ENCODE data around the gene GIGYF2.

GIGYF2 gene

DNA sequence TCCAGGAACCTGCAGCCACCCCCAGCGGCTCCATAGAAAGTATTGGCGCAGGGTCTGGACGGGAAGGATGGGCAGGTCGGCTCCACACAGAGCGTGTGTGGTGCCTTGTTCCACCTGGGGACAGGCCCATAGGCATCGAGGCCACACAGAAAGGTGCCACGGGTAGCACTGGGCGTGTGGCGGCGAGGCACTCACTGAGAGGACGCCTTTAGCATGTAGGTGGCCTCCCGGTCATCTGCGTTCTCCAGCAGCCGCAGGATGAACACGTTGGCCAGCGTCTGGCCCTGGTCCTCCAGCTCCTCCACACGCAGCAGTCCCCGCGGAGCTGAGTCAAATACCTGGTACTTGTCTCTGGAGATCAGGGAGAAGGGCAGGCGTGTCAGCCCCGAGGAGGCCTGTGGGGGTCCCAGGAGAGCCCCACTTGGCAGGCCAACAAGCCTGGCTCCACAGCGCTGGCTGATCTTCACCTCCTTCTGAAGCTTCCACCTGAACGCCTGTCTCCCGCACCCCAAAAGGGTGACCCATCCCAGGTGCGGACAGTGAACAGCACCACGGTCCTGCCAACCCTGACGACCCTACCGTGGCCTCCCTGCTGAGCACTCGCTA lies 186.1 kb downstream of the GIGYF2 start:
- no peak for DNase-seq

- DNase-seq: no peak
Observed at GRCh38 chr2:232884001-232884421, 186.9 kb downstream of the GIGYF2 start.

DNA sequence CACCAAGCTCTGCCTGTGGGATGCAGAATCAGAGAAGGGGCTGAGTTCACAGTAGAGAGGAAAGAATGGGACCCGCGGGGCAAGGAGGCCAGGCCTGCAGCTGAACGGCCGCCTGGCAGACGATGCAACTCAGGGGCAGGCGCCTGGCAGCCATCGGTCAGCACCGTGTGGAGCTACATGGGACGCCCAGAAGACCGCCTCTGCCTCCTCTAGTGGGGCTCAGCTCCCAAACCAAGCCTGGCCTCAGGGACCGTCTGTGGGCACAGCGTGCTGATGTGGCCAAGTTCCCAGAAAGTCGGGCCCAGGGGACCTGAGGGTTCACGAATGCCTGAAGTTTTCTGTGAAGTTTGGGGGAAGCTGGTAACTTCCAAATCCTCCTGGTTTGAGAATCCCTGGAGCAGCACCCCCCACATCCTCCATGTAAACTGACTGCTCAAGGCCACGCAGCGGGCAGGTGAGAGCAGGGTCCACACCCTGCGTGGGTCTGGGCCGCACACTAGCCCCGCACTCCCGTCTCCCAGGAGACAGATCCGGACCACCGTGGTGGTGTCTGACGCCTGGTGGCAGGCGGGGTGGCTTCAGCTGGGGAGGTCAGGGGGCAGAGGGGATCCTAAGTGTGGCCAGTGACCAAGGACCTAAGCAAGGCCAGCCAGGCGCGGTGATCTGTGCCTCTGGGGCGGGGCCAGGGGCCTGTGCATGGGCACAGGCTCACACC lies 187.6 kb downstream of the GIGYF2 start:
- DNase-seq: no peak

GRCh38 chr2:232885264-232885961 lies 188.3 kb downstream of the GIGYF2 start:
- DNase-seq: no peak

DNA sequence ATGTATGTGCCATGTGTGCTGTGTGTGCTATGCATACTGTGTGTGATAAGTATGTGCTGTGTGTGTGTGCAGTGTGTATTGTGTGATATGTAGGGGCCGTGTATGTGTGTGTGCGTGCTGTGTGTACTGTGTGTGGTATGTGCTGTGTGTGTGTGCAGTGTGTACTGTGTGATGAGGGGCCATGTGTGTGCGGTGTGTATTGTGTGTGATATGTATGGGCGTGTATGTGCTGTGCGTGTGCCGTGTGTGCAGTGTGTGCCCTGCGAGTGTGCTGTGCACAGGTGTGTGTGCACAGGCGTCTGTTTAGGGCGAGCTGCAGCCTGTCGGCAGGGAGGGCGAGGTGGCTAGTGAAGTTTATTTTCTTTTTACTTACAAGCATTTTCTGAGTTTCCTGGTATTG lies 189.0 kb downstream of the GIGYF2 start:
- no peak for DNase-seq

DNA sequence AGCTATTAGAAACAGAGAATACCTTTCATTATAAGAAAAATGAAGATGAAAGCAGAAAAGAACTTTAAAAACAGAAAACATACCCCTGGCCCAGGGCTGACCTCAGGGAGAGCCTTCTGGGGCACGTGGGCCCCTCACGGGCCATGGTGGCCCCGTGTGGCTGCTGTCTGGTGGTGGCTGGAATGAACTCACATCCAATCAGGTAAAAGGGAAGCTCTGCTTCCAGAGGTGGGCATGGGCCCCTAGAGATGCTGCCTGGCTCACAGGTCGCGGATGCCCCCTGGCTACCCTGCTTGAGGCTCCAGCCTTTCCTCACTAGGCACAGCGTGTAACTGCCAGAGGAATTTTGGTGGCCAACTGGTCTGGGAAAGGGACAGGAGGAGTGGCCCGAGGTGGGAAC lies 189.5 kb downstream of the GIGYF2 start:
- no peak for DNase-seq

DNA sequence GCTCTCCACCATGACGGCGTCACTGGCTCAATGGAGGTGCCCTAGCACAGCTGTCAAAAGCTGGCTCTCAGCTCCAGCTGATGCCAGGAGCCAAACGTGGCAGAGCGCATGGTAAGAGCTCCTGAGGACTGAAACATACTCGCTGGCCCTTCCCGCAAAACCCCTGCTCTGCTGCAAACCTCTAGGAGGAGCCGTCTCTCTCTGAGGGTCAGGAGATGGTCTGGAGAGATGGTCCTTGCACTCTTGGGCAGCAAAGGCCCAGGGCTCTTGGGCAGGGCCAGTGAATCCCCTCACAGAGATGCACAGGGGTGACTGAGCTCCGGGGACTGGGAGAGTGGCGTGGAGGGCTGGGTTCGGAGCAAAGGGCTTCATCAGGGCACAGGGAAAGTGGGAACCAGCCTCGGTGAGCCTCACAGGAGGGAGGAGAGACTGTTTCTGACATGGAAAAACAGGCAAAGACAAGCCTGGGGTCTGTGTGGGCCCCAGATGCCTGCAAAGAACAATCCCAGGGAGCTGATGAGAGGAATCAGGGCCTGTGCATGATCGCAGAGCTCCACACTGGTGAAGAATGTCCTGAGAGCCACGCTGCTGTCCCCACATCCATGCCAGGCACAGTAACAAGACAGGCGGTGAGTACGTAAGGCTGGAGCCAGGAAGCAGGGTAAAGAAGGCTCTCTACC lies 190.2 kb downstream of the GIGYF2 start:
- DNase-seq: no peak

DNA sequence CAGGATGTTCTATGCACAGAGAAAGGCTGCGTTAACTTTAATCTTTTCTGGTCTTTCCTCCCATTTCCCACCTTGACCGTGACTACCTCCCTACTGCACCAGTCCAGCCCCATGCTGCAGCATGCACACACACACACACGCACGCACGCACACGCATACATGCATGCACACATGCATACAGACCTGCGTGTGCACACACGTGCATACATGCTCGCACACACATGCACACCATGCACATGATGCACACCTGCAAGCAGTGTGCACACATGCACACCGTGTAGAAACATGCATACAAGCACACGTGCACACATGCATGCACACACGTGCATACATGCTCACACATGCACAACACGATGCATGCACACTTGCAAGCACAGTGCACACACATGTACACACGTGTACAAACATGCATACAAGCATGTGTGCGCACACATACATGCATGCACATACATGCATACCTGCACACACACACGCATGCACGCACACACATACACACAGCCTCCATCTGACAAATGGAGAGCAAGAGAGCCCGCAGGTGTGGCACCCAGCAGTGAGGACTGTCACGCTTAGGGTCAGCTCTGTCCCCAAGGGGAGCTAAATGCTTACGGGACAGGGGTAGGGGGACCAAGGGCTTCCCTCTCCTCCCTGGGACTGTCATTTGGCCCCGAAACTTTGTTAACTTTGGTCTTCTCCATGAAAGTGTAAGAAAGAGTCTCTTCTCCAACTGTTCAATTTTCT lies 191.1 kb downstream of the GIGYF2 start:
- no peak for DNase-seq

DNA sequence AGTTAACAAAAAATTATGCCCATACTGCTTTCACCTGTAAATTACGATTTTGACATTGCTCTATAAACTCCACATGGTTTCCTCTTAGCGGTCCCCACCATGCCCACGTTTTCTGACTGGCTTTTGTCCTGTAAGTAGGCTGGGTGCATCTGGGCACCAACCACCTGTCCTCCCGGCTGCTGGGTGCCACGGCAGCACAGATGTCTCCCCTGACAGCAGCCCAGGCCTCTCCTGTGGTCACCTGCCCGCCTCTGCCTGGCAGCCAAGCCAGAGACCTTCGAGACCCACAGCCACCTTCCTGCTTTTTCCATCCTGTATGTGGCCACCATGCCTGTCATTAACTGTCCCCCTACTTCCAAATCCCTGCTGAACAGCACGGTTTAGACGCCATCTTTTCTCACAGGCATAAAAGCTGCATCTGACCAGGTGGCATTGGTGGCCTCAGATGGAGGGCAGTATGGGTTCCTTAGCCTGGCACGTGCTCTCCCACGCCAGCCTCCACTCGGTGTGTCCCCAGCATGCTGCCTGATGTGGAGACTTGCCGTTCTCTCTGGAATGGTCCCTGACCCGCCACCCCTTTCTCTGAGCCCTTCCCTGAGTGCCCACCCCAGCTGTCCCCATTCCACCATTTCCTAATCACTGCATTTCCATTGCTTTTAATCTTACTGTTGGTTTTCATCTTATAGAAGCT lies 191.9 kb downstream of the GIGYF2 start:
- DNase-seq: no peak

DNA sequence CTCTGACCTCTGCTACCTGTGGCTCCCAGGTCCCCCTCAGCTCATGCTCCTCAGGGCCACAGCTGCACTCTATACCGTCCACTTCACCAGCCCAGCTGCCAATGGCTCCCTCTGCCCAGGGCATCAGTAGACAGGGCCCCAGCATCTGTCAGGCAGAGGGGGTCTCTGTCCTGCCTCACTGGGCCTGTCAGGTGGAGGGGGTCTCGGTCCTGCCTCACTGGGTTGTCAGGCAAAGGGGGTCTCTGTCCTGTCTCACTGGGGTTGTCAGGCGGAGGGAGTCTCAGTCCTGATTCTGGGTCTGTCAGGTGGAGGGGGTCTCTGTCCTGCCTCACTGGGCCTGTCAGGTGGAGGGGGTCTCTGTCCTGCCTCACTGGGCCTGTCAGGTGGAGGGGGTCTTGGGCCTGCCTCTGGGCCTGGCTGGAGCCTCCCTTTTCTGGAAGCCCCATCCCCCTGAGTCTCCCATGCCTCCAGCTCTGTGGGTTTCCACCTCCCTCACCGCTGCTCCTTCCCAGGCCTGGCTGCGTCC lies 192.8 kb downstream of the GIGYF2 start:
- no peak for DNase-seq

DNA sequence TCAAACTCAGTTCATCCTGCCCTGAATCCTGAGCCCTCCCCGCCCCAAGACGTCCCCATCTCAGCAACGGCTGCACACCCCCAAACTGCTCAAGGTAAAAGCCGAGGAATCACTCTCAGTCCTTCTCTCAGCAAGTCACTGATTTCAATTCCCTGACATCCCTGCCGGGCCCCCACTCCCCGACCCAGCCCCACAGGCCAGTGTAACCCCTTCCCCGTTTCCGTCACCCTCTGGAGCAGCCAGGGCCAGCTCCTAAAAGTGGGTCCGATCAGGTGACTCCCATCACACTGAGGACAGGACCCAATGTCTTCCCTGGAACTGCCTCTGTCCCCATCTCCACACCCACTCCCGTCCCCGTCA lies 193.4 kb downstream of the GIGYF2 start:
- DNase-seq: no peak

- no peak for DNase-seq
Observed at GRCh38 chr2:232890896-232891601, 193.9 kb downstream of the GIGYF2 start.

DNA sequence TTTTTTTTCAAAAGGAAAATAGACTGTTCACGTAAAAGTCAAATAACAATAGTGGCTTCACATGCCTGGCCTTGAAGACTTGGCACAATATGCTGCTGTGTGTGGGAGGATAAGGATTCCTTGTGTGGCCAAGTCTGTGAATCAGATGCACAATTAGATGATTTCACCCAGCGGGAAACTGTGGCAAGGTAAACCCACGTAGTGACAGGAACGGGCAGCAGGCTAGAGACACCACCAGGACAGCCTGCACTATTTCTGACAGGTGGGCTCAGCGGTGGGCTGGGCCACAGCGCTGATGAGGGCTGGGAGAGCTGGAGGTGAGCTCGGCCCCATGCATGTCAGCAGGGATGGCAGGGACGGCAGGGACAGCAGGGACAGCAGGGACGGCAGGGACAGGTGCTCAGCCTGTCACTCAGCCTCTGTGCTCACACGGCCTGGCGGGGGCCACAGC lies 194.5 kb downstream of the GIGYF2 start:
- DNase-seq: no peak

DNA sequence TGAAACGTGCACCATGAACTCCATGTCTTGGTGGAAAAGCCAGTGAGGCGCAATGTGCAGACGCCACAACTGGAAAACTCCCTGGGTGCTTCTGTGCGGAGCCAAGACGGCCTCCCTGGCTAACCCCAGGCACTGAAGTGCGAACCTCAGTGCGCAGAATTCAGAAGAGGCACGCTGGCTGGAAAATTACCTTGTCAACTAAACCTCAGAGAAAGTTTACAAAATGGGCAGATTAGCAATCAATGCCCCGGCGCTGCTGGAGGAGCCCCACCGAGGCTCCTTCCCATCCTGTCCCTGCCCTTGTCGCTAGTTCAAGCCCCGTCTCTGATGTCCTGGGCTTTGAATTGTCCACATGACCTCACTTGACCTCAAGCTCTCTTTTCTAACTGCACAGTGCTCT lies 195.1 kb downstream of the GIGYF2 start:
- no peak for DNase-seq

GRCh38 chr2:232892843-232893242 lies 195.7 kb downstream of the GIGYF2 start:
- DNase-seq: no peak

GRCh38 chr2:232893834-232894233 lies 196.7 kb downstream of the GIGYF2 start:
- no peak for DNase-seq

DNA sequence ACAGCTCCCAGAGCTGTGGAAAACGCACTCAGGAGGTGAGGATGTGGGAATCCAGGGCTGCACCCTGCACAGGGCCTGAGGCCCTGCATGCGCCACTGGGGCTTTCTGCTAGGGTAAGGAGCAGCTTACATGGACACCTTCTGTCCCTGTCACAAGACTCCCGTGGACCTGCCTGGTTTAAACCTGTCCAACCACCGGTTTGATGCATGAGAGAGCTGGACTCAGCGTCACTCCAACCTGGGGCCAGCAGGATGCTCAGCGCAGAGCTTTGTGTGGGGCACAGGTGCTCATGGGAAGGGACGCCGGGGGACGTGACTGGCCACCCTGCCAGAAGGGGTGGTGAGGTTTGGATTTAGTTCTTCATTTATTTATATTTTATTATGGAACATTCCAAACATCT lies 197.1 kb downstream of the GIGYF2 start:
- no peak for DNase-seq

DNA sequence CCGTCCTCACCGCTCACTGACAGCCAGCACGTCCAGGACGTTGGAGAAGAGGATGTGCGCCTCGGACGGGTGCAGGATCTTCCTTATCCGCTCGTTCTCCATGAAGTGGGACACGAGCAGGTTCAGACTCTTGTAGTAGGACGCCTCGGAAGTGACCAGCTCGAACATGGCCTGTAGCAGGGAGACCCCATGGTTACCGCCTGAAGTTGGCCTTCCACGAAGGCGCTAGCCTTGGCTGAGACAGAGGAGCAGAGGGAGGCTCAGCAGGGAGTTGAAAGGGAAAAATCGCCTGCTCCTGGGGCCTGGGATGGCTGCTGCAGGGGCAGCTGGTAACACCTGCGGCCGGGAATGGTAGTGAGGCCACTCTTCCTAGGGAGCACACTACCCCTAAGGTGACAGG lies 197.6 kb downstream of the GIGYF2 start:
- DNase-seq: no peak

GRCh38 chr2:232896111-232896510 lies 199.0 kb downstream of the GIGYF2 start:
- DNase-seq: no peak

DNA sequence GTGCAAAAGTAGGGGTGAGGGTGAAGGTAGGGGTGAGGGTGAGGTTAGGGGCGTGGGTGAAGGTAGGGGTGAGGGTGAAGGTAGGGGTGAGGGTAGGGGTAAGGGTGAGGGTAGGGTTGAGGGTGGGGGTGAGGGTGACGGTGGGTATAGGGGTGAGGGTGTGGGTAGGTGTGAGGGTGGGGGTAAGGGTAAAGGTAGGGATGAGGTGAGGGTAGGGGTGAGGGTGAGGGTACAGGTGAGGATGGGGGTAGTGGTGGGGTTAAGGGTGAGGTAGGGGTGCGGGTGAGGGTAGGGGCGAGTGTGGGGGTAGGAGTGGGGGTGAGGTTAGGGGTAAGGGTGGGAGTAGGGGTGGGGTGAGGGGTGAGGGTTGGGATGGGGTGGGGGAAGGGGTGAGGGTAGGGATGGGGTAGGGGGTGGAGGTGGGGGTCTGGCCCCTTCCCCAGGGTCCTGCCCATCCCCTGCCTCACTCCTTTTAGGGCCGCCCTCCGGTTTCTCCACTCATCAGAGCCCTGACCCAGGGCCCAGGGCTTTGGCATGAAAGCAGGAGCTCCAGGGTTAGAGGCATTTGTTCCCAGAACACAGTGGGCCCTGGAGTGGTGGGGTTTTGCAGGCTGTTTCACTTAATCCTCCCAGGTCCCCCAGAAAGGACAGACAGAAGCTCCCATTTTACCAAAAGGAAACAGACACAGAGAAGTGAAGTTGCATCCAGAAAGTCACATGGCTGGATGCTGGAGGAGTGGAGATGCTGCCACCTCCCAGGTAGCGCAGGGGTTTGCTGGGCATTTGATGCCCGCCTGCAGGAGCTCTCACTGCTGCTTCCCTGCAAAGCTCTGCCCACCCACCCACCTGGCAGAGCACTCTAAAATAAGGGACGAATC lies 199.8 kb downstream of the GIGYF2 start:
- no peak for DNase-seq

Measured in hematopoietic multipotent progenitor cell treated with erythropoietin and hydrocortisone succinate and interleukin-3 and kit ligand, for 6 days (in vitro differentiated cells).